ENCODE data around the gene SEPTIN10. TPM values are rescaled to one million over a fixed set of nuclear protein-coding genes. Genes with fewer than 3 reads are reported as not detected.

Gene SEPTIN10
- total RNA-seq, 1 experiment from 2014 or later = 92.5 TPM

GRCh38 chr2:109511168-109511567, 102.6 kb downstream of the SEPTIN10 start:
- WGBS (ENCODE audit: extremely low coverage, insufficient read length, low lambda C conversion rate) = no CpG with 5 or more reads among the region's 3 CpGs
- Mint-ChIP-seq H3K4me1 (no peaks in the 10 kb centered on the region), H3K36me3 (ENCODE audit: insufficient read depth in 1 of 3, low read depth in 3 of 3) (no peaks in the 10 kb centered on the region; a peak in 1 of 7 replicates), H3K9me3 (no peaks in the 10 kb centered on the region), H3K27me3 (ENCODE audit: low read depth) (no peaks in the 10 kb centered on the region; the same call in none of the 2 replicates), H3K4me3 (no peak overlapping the region), H3K27ac (no peak overlapping the region)
- Histone ChIP-seq H3K4me2 (ENCODE audit: insufficient read depth, insufficient read length, low read length) (no peak overlapping the region), H2BK20ac (ENCODE audit: low read depth, low read length, poor library complexity, severe bottlenecking) (no peak overlapping the region), H2AFZ (ENCODE audit: low read length) (no peak overlapping the region), H2BK5ac (ENCODE audit: insufficient read length, low read length) (no peak overlapping the region), H4K91ac (ENCODE audit: insufficient read length, low read depth, low read length) (no peak overlapping the region), H3K56ac (ENCODE audit: insufficient read length, low read depth, low read length) (no peak overlapping the region), H3K79me2 (ENCODE audit: insufficient read depth, low read length) (no peaks in the 10 kb centered on the region), H2BK120ac (ENCODE audit: low read depth, low read length, poor library complexity, severe bottlenecking) (no peak overlapping the region), H2BK15ac (ENCODE audit: low read depth, low read length) (no peak overlapping the region), H2AK5ac (ENCODE audit: insufficient read length, low read length) (no peak overlapping the region), H3K9me3 (ENCODE audit: control insufficient read depth, low read depth, low read length) (no peaks in the 10 kb centered on the region), H3K14ac (ENCODE audit: insufficient read depth, low read length) (no peak overlapping the region; the same call in 1 of the 2 replicates), H3K27ac (ENCODE audit: insufficient read length, low read depth, low read length) (no peak overlapping the region), H2BK12ac (ENCODE audit: insufficient read length, low read depth, low read length) (no peak overlapping the region), H3K23me2 (ENCODE audit: insufficient read length, low read depth, low read length, poor library complexity, severe bottlenecking) (no peaks in the 10 kb centered on the region), H3K79me1 (ENCODE audit: insufficient read depth, low read depth, low read length, poor library complexity, severe bottlenecking) (no peaks in the 10 kb centered on the region), H3K18ac (ENCODE audit: insufficient read length, low read depth, low read length) (no peak overlapping the region), H4K8ac (replicated peaks; ENCODE audit: insufficient read length, low read depth, low read length) (no peak overlapping the region), H4K20me1 (ENCODE audit: control insufficient read depth, insufficient read depth, insufficient read length) (no peaks in the 10 kb centered on the region), H3T11ph (ENCODE audit: low read length) (no peak overlapping the region), H3K4ac (ENCODE audit: low read depth, low read length) (no peak overlapping the region), H3K9ac (ENCODE audit: extremely low read depth, insufficient read length, low read length) (no peak overlapping the region), H3K4me1 (ENCODE audit: insufficient read depth, low read length) (no peaks in the 10 kb centered on the region), H3K23ac (ENCODE audit: insufficient read length, low read depth, low read length) (no peak overlapping the region), H4K5ac (ENCODE audit: insufficient read length, low read depth, low read length) (no peak overlapping the region), H3K27me3 (ENCODE audit: insufficient read depth, low read length) (no peaks in the 10 kb centered on the region)
- DNase-seq = no peak
- TF ChIP-seq, protein P1, sequence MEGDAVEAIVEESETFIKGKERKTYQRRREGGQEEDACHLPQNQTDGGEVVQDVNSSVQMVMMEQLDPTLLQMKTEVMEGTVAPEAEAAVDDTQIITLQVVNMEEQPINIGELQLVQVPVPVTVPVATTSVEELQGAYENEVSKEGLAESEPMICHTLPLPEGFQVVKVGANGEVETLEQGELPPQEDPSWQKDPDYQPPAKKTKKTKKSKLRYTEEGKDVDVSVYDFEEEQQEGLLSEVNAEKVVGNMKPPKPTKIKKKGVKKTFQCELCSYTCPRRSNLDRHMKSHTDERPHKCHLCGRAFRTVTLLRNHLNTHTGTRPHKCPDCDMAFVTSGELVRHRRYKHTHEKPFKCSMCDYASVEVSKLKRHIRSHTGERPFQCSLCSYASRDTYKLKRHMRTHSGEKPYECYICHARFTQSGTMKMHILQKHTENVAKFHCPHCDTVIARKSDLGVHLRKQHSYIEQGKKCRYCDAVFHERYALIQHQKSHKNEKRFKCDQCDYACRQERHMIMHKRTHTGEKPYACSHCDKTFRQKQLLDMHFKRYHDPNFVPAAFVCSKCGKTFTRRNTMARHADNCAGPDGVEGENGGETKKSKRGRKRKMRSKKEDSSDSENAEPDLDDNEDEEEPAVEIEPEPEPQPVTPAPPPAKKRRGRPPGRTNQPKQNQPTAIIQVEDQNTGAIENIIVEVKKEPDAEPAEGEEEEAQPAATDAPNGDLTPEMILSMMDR (conservative IDR thresholded peaks at IDR 0.05) = no peak
